Measurements from ENCODE around the gene DPCD.

DNA sequence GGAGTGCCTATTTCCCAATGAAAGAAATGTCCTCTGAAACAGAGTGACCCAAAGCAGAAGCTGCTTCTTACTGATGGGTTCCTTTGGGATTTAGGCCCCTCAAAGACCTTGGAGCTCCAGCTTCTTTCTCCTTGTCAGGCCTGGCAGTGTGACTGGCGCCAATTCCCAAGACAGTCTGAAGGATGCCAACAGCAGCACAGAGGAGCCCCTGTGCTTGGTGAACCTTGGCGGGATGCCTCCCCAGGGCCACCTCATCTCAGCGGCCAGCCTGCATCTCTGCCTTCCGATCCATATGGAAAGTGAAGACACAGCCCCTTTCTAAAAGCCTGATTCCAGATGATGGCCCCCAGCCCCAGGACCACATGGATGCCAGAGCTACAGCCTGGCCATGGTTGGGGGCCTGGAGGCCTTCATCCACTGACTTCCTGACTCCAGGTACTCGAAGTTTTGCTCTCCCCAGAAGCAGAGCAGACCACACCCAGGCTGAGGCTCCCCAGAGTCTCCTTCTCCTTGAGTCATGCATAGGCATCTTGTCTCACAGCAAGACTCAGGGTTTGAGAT, 61.5 kb downstream of the DPCD start:
- TF ChIP-seq POLR2A (IDR thresholded peaks at IDR 0.05), result no peak
- TF ChIP-seq, protein P1, sequence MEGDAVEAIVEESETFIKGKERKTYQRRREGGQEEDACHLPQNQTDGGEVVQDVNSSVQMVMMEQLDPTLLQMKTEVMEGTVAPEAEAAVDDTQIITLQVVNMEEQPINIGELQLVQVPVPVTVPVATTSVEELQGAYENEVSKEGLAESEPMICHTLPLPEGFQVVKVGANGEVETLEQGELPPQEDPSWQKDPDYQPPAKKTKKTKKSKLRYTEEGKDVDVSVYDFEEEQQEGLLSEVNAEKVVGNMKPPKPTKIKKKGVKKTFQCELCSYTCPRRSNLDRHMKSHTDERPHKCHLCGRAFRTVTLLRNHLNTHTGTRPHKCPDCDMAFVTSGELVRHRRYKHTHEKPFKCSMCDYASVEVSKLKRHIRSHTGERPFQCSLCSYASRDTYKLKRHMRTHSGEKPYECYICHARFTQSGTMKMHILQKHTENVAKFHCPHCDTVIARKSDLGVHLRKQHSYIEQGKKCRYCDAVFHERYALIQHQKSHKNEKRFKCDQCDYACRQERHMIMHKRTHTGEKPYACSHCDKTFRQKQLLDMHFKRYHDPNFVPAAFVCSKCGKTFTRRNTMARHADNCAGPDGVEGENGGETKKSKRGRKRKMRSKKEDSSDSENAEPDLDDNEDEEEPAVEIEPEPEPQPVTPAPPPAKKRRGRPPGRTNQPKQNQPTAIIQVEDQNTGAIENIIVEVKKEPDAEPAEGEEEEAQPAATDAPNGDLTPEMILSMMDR (IDR thresholded peaks at IDR 0.05), result no peak
- TF ChIP-seq POLR2AphosphoS5 (IDR thresholded peaks at IDR 0.05), result no peak
- no peak for TF ChIP-seq EP300 (IDR thresholded peaks at IDR 0.05)
